Natural killer cell (primary cell): Measurements from ENCODE around the gene ZNF629. TPM values are rescaled to one million over a fixed set of nuclear protein-coding genes. Genes with fewer than 3 reads are reported as not detected.
A peak's percentile ranks its signal among the peaks of the same experiment; 100 is the strongest.

Experiments
- ATAC-seq, 3 donors: fragments of 150-1000 bp in 2 of 3; fragments of 200-7000 bp in 1 of 3; cut with Tn5 transposase; 1 replicate in 1 of 3; 2 replicates in 2 of 3; pipeline ENCODE4 v1.10.0; 2021; ENCODE audit warnings: mild to moderate bottlenecking in 2 of 3, moderate library complexity in 2 of 3
- DNase-seq, 2 donors: peaks; one replicate each; pipeline versions ENCODE4 v3.0.0 to v3.0.0-alpha.2; 2013 to 2021; ENCODE audit warnings: mixed read lengths in 1 of 2
- H3K27ac ChIP-seq: one replicate; pipeline ENCODE4 v1.5.1; 2013; ENCODE audit warnings: mild to moderate bottlenecking, low read length
- H3K27me3 ChIP-seq: one replicate; pipeline ENCODE4 v1.6.1; 2013; ENCODE audit warnings: low read length; ENCODE audit not compliant: control insufficient read depth, insufficient read depth
- H3K36me3 ChIP-seq: one replicate; pipeline ENCODE4 v1.6.1; 2013; ENCODE audit warnings: low read length; ENCODE audit not compliant: control insufficient read depth, insufficient read depth
- H3K4me1 ChIP-seq: one replicate; pipeline ENCODE4 v1.6.1; 2013; ENCODE audit warnings: low read length; ENCODE audit not compliant: control insufficient read depth, insufficient read depth
- H3K4me3 ChIP-seq: one replicate; pipeline ENCODE4 v1.5.1; 2013; ENCODE audit warnings: low read length
- H3K9me3 ChIP-seq: one replicate; pipeline ENCODE4 v1.6.1; 2013; ENCODE audit warnings: low read length; ENCODE audit not compliant: control insufficient read depth, insufficient read depth
- H3K27ac Mint-ChIP-seq, 2 donors: one replicate each; pipeline ENCODE4 v1.8.0; 2022; ENCODE audit warnings: mild to moderate bottlenecking in 2 of 2, mixed read lengths in 2 of 2, moderate library complexity in 1 of 2
- H3K27me3 Mint-ChIP-seq, 2 donors: one replicate each; pipeline ENCODE4 v1.8.0; 2022; ENCODE audit warnings: low read depth in 2 of 2, mixed read lengths in 2 of 2
- H3K36me3 Mint-ChIP-seq: one replicate; pipeline ENCODE4 v1.8.0; 2022; ENCODE audit warnings: mixed read lengths
- H3K4me1 Mint-ChIP-seq, 2 donors: one replicate each; pipeline ENCODE4 v1.8.0; 2022; ENCODE audit warnings: mixed read lengths in 2 of 2
- H3K4me3 Mint-ChIP-seq: one replicate; pipeline ENCODE4 v1.8.0; 2022; ENCODE audit warnings: mild to moderate bottlenecking, moderate library complexity, mixed read lengths
- H3K9me3 Mint-ChIP-seq, 2 donors: one replicate each; pipeline ENCODE4 v1.8.0; 2022; ENCODE audit warnings: mixed read lengths in 2 of 2
- WGBS: methylation state at CpG from one replicate; pipeline ENCODE4 v1.1.7; 2013; ENCODE audit warnings: missing lambda C conversion rate; ENCODE audit not compliant: insufficient coverage; 5-methylcytosine and 5-hydroxymethylcytosine counted together
- intact Hi-C: fragments of 100-400 bp; cut with micrococcal nuclease; formaldehyde crosslinking; loops from one replicate; pipeline ENCODE4 v1.14.2; 2022
- total RNA-seq, 4 donors: library from RNA; stranded (reverse); fragments of 120-200 nt in 1 of 4; gene quantifications; one replicate each; pipeline versions ENCODE4 v1.2.3 to v1.2.4, GENCODE V29; 2013 to 2022
- TF ChIP-seq, protein P1 (sequence below): fragments of 200-600 bp; IDR thresholded peaks from one replicate; pipeline ENCODE4 v1.8.0; 2022; ENCODE audit warnings: antibody characterized with exemption

ZNF629 gene
- total RNA-seq, 3 donors from 2014 or later (not counting 1 experiment from before 2014, with no cell fraction given) = 0.96 to 1.9 (median 1.8) TPM

DNA sequence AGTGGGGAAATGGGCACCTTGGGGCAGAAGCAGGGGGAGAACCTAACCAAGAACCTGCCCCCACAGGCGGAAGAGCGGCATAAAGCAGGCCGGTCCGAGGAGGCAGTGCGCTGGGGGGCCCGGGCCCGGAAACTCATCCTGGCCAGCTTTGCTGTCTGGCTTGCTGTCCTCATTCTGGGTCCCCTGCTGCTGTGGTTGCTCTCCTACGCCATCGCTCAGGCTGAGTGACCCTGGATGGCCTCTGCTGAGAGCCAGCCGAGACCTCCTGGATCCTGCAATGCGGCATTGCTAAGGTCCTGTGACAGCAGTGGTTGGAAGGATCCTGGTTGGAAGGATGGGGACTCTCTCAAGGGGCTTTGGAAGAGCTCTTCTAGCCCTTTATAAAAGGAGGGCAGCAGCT, 43.3 kb downstream of the ZNF629 start:
- H3K9me3 Mint-ChIP-seq = no peaks in the 10 kb centered on the region
- H3K27ac Mint-ChIP-seq = no peak overlapping the region
- H3K4me3 Mint-ChIP-seq = no peak overlapping the region
- no peak overlapping the region for H3K27ac ChIP-seq
- 96% methylated on average over 11 of the region's 11 CpGs for WGBS
- no peak for ATAC-seq
- intact Hi-C loops = no loop called here
- H3K4me3 ChIP-seq = no peak overlapping the region
- H3K4me1 Mint-ChIP-seq = peaks cover 19 to 35% of the 10 kb centered on the region in 2 donors
- no peaks in the 10 kb centered on the region for H3K36me3 Mint-ChIP-seq
- no peaks in the 10 kb centered on the region for H3K9me3 ChIP-seq
- DNase-seq = no peak
- TF ChIP-seq, protein P1, sequence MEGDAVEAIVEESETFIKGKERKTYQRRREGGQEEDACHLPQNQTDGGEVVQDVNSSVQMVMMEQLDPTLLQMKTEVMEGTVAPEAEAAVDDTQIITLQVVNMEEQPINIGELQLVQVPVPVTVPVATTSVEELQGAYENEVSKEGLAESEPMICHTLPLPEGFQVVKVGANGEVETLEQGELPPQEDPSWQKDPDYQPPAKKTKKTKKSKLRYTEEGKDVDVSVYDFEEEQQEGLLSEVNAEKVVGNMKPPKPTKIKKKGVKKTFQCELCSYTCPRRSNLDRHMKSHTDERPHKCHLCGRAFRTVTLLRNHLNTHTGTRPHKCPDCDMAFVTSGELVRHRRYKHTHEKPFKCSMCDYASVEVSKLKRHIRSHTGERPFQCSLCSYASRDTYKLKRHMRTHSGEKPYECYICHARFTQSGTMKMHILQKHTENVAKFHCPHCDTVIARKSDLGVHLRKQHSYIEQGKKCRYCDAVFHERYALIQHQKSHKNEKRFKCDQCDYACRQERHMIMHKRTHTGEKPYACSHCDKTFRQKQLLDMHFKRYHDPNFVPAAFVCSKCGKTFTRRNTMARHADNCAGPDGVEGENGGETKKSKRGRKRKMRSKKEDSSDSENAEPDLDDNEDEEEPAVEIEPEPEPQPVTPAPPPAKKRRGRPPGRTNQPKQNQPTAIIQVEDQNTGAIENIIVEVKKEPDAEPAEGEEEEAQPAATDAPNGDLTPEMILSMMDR = no peak
- H3K4me1 ChIP-seq = peaks cover 5% of the 10 kb centered on the region
- H3K36me3 ChIP-seq = peaks cover 19% of the 10 kb centered on the region
- H3K27me3 ChIP-seq = no peaks in the 10 kb centered on the region
- H3K27me3 Mint-ChIP-seq = no peaks in the 10 kb centered on the region

DNA sequence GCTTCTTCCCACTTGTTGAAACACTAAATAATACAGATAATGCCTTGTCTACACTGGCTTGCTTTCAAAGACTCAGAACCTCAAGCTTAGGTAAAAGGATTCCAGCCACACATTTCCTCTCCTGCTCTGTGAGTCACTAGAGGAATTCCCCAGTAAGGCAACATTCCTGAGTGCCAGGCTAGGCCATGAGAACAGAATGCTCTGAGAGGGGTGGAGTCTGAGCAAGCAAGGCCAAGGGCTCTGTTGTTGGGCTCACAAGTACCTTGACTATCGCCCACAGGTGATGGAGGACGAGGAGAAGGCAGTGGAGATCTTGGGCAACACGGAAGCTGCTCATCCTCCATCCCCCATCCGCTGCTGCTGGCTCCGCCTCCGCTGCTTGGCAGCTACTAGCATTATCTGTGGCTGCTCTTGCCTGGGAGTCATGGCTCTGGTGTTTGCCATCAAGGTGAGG, 45.5 kb downstream of the ZNF629 start:
- DNase-seq = no peak
- no peaks in the 10 kb centered on the region for H3K9me3 ChIP-seq
- Mint-ChIP-seq H3K4me3 (no peak overlapping the region), H3K4me1 (peaks cover 6 to 19% of the 10 kb centered on the region in 2 donors), H3K9me3 (no peaks in the 10 kb centered on the region), H3K27me3 (no peaks in the 10 kb centered on the region), H3K36me3 (no peaks in the 10 kb centered on the region), H3K27ac (peak overlapping the region; percentile 23 to 69)
- H3K27ac ChIP-seq = no peak overlapping the region
- intact Hi-C loops = no loop called here
- no peaks in the 10 kb centered on the region for H3K27me3 ChIP-seq
- H3K36me3 ChIP-seq = peaks cover 42% of the 10 kb centered on the region
- no peak overlapping the region for H3K4me3 ChIP-seq
- ATAC-seq = no peak
- WGBS = 97% methylated on average over 6 of the region's 6 CpGs
- TF ChIP-seq, protein P1 = no peak
- H3K4me1 ChIP-seq = no peaks in the 10 kb centered on the region

DNA sequence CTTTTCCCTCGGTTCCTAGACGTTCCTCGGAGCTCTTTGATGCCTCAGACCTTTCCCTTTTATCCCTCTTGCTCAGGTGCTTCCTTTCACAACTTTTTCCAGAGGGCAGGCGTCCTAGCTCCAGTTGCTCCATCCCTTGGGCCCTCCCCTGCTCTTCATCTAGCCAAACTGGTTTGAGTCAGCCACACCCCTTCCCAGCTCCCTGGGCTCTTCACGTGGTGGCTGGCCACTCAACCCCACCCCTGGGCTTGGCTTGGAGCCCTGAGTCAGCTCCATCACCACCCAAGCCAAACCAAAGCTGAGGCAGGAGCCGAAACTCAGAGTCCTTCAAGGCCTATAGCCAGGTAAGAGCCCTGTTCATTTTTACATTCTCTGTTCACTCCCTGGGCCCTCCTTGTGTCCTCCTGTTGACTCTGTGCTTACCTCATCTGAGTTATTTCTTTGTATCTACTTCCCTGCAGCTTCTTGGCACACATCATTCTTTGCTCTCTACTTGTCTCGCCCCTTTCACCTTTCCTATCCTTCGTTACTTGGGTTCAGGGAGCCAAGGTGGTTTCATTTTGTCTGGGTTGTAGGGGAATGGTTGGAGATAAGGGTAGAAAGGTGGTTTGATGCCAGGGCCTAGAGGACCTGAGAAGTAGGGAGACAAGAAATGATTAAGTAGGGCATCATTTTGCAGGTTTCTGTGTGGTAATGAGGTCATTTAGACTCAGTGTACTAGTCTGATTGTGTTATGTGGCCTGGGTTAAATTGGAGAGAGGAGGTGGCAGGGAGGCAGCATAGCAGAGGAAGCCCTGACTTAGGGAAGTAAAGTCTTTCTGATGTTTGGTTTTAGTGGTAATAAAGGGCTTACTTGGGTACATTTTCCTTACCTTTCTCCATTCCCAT, 46.4 kb downstream of the ZNF629 start:
- intact Hi-C loops = no loop called here
- H3K27me3 ChIP-seq = no peaks in the 10 kb centered on the region
- Mint-ChIP-seq H3K4me3 (no peak overlapping the region), H3K27ac (peak overlapping the region; percentile 39 to 69), H3K36me3 (no peaks in the 10 kb centered on the region), H3K9me3 (no peaks in the 10 kb centered on the region), H3K27me3 (no peaks in the 10 kb centered on the region), H3K4me1 (peaks cover 6 to 19% of the 10 kb centered on the region in 2 donors)
- 87% methylated on average over 8 of the region's 8 CpGs for WGBS
- H3K4me1 ChIP-seq = no peaks in the 10 kb centered on the region
- peaks cover 50% of the 10 kb centered on the region for H3K36me3 ChIP-seq
- TF ChIP-seq, protein P1 = no peak
- ATAC-seq (no peak), DNase-seq (no peak)
- H3K9me3 ChIP-seq = no peaks in the 10 kb centered on the region
- H3K4me3 ChIP-seq = no peak overlapping the region
- no peak overlapping the region for H3K27ac ChIP-seq
